ENCODE data around the gene RABEPK.
"Not testable (repeated sequence)": the region's sequence is repeated elsewhere in the genome, so short reads cannot be mapped to it uniquely, and the experiment has no call there.

The RABEPK gene, protein sequence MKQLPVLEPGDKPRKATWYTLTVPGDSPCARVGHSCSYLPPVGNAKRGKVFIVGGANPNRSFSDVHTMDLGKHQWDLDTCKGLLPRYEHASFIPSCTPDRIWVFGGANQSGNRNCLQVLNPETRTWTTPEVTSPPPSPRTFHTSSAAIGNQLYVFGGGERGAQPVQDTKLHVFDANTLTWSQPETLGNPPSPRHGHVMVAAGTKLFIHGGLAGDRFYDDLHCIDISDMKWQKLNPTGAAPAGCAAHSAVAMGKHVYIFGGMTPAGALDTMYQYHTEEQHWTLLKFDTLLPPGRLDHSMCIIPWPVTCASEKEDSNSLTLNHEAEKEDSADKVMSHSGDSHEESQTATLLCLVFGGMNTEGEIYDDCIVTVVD

DNA sequence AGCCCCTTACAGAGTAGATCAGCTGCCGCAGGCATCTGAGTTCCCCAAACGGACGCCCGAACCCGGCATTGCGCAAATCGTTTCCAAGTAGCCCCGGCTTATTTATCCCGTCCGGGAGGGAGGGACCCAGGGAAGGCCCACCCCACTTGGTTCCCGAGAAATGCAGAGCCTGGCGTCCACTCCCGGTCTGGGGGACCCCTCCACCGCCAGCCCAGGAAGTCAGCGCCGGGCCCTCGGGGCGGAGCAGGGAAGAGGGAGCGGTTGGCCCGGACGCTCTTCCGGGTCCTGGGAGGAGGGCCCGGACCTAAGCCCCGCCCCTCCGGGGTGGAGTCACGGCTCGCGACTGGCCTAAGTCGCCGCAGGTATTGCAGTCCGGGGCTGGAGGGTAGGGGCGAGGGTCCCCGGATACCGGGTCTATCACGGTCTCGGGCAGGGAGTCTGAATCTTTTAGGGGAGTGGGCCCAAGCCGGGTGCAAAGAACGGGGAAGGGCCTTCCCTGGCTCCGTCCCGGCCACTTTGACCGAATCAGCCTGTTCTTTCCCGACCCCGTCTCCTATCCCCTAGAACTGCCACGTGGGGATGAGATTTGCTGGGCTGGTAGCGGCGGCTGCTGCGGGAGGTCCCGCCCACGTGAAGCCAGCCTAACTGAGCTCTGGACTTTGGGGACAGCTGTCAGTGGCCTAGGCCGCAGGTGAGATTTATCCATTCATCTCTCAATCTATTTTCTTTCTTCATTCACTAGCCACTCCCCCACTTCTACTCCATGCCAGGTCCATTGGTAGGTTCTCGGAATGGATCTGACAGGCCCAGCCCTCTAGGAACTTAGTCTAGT, at the start of gene RABEPK:
RABEPK (plus strand) TSS at position 327 of the 832 bp plus-strand sequence. CDS start 2,472 bp downstream, outside the sequence.
- DNase-seq: peak; percentile 82

DNA sequence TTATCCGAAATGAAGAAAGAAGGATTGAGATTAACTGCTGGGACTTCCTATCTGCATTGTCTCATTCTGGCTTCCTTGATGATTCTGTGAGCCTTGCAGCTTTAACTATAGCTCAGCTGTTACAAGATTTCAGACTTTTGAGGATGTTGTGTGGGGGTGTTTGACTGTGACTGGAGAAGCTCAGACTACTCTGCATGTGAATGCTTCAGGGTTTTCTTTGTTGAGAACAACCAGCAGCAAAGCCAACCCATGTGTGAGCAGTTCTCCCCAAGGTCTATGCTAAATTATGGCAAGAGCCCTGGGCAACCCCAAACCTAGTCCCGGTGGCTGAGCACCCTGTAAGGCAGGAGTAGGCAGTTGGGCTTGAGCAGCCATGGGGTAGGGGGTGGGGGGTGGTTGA, 48.6 kb upstream of the RABEPK start:
- DNase-seq: no peak

DNA sequence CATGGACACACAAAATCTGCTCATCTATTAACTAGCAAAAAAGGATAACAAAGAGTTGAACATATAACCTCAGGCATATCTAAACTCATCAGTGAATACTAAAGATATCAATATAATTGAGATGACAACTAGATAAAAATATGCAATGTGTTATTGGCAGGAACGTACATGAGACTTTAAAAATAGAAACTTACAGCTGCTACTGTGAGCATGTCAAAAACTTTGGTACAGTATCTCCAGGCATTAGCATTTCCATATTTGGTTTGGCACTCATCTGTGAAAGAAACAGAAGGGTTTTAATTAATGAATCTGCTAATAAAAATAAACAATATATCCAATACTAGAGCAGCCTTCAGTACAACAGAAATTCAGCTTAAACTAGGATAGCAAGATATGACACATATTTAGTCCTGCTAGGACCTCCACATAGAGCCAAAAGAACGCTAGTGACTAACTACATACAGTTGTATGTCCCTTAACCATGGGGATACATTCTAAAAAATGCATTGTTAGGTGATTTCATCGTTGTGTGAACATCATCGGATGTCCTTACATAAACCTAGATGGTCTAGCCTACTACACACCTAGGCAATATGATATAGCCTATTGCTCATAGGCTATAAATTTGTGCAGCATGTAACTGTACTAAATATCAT, 46.5 kb upstream of the RABEPK start:
- DNase-seq: no peak

GRCh38 chr9:125156551-125156950, 43.8 kb upstream of the RABEPK start:
- DNase-seq: no peak

DNA sequence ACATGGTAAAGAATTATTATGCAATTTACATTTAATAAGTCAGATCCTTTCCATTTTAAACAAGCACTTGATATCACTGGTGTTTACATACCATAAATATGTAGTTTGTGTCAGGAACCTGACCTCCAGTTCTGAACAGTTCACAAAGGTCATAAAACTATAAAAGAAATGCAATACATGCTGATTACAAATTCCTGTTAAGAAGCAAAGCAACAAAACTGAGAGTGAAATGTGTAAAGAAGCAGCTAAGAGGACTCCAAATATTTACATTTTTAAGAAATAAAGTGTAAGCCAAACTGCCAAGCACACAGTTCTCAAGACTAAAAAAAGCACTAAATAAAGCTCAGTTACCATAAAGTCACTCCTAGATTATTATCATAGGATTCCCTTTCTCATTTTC, 39.6 kb upstream of the RABEPK start:
- DNase-seq: no peak

DNA sequence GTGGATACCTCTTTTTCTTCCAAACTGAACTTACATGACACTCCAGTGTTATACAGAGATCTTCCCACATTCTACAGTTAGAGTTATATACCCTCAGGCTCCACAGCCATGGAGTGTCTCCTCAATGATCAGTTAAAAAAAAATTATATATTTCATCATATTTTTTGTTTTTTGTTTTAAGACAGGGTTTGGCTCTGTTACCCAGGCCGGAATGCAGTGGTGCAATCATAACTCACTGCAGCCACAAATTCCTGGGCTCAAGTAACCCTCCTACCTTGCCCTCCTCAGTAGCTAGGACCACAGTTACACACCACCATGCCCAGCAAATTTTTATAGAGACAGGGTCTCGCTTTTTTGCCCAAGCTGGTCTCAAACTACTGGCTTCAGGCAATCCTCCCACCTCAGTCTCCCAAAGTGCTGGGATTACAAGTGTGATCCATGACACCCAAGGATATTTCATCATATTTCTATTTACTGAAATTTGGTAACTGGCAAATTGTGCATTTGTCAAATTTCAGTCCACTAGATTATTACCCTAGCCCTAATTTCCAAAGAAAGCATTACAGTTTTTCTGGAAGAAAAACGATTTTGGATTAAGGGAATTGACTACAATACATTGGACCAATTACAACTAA, 38.9 kb upstream of the RABEPK start:
- DNase-seq: no peak

GRCh38 chr9:125162891-125163290, 37.5 kb upstream of the RABEPK start:
- not testable (repeated sequence) for DNase-seq

DNA sequence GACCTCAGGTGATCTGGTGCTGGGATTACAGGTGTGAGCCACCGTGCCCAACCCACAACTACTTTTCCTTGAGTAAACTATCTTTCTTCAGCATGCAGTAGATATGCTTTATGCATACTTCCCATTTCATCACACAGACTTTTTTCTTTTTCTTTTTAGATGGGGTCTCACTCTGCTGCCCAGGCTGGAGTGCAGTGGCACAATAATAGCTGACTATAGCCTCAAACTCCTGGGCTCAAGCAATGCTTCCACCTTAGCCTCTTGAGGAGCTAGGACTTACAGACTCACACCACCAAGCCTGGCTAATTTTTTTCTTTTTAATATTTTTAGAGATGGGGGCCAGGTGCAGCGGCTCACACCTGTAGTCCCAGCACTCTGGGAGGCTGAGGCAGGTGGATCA, 33.6 kb upstream of the RABEPK start:
- DNase-seq: no peak

DNA sequence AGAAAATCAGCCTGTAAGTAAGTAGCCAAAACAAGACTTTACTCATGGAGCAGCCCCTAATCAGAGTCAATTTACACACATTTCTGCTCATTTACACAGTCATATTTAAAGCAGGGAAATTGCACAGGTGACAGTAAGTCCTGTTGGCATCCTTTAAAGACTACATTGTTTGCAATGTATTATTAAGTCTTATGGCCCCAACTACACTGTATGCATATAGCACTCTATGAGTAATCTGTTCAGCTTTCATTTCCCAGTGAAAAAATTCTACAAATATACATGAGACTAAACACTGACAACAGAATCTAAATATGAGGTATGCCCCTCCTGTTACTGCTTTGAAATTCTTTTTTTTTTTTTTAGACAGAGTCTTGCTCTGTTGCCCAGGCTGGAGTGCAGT, 30.4 kb upstream of the RABEPK start:
- DNase-seq: no peak

- DNase-seq: no peak
Measured at GRCh38 chr9:125172031-125172755, 28.1 kb upstream of the RABEPK start.

DNA sequence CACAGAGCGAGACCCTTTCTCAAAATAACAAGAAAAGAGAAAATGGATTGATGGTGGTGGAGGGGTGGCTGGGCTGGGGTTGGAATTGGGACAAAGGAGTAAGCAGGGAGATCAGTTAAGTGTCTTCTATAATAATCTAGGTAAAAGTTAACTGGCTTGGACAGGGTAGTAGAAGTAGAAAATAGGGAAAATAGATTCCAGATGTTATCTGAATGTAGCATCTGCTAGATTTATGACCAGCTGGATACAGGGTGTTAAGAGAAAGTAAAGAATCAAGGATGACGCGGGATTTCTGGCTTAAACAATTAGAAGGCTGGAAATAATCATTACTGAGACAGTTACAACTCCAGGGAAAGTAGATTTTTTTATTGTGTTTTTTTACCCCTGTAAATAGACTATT, 23.7 kb upstream of the RABEPK start:
- DNase-seq: no peak

- DNase-seq: no peak
Measured at GRCh38 chr9:125177888-125178287, 22.5 kb upstream of the RABEPK start.

- not testable (repeated sequence) for DNase-seq
Measured at GRCh38 chr9:125179776-125180175, 20.6 kb upstream of the RABEPK start.

DNA sequence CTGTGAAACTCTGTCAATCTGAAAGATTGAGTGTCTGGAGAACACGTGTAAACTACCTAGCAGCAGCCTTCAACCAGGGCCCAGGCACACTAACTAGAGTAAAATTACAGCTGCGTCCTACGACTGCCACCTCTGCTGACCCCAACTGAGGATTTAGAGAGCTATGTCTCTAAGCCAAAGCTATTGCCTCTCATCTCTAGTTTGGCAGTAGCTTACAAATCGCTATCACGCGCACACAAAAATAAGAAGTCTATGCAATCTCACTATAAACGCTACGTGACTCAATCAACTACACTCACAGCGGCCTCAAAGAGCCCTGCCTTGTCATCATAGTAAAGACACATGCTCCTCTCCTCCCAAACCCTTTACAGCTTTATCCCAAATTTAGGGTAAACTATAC, 19.5 kb upstream of the RABEPK start:
- no peak for DNase-seq

DNA sequence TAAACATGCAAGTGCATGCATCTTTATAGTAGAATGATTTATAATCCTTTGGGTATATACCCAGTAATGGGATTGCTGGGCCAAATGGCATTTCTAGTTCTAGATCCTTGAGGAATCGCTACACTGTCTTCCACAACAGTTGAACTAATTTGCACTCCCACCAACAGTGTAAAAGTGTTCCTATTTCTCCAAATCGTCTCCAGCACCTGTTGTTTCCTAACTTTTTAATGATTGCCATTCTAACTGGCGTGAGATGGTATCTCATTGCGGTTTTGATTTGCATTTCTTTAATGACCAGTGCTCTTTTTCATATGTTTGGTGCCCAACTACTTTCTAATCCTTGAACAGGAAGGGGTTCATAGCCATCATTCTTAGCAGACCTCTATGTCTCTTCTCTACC, 18.6 kb upstream of the RABEPK start:
- DNase-seq: not testable (repeated sequence)

DNA sequence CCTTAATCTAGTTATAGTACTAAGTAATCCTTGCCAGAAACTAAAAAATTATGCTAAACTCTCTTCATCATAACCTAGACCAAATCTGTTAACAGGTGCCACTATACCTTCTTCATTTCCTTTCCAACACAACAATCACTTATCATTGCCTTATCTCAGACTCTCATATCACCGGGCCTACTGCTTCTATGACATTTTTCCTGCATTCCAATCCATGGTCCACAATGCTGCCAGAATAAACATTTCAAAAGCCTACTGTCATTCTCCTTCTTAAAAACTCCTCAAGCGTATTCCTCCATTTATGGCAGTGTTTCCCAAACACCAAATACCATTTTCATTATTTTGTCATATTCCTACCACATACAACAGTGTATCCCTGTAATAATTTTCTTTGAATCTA, 17.3 kb upstream of the RABEPK start:
- DNase-seq: no peak

DNA sequence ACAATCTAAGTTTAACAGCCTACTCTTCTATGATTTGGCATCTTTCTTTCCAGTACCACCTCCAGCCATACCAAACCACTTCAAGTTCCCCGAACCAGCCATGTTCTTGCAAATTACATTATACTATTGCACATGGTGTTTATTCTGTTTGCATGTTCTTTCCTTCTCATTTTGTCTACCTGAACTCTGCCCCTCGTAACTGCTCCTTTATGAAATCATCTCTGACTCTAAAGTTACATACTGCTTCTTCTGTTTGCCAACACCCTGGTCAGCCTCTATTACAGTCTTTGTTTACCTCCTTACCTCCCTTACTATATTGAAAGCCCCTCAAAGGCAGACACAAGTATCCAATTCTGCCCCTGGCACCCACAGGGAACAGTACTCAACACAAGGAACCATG, 16.8 kb upstream of the RABEPK start:
- DNase-seq: no peak

DNA sequence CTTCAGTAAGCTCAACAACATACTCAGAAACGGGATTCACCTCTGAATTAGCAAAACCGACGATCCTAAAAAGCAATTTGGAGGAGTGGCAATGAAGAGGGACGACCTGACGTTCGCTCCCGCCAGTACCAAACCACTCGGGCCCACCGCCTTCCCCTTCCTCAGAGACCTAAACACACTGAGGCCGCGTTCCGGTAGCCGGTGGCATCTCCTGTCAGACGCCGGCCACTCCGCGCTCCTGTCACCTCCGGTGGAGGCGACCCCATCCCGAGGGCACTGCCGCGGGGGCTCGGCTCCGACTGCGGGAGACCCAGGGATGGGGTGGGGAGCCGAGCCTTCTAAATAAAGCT, 11.4 kb upstream of the RABEPK start:
- no peak for DNase-seq

GRCh38 chr9:125189361-125190289, 10.7 kb upstream of the RABEPK start, which contains the start of gene PPP6C:
PPP6C (minus strand) TSS chr9:125189803; CDS start chr9:125189718, 85 bp downstream.
- peak; percentile 84 for DNase-seq

DNA sequence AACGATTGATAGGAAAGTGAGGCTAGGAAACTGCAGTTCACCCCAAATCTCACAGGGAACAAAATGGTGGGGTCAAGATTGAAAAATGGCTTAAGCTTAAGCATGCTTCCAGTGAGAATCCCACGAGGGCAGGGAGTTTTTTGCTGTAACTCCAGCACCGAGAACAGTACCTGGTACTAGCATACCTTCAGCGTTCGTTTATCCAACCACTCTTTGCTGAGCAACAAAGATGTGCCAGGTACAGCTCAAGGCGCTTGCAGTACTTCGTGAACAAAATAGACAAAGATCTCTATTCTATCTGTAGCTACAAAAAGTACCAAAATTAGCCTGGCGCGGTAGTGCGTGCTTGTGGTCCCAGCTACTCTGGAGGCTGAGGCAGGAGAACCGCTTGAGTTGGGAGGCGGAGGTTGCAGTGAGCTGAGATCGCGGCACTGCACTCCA, 10.0 kb upstream of the RABEPK start:
- no peak for DNase-seq

DNA sequence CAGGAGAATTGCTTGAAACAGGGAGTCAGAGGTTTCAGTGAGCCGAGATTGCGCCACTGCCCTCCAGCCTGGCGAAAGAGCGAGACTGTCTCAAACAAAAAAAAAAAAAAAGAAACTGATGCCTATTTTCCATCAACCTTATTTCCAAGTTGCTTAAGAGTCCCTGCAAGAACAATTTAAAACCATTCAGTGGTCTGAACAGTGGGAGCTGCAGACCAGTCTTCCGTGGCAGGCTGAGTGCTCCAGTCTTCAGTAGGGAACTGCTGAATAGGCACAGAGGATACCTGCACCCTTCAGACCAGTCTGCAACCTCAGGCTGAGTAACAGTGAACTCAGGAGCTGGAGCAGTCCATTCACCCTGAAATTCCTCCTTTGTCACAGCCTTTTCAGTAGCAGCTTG, 5.9 kb upstream of the RABEPK start:
- DNase-seq: not testable (repeated sequence)
